ENCODE data around the gene PTGDR2.

GRCh38 chr11:60834742-60835533 is 20.8 kb downstream of the PTGDR2 start:
- TF ChIP-seq CTCF (IDR thresholded peaks at IDR 0.05; ENCODE audit: insufficient read depth, low read depth, low read length) (no peak), EZH2 (IDR thresholded peaks at IDR 0.05; ENCODE audit: insufficient read depth, low read length) (no peak)
